C4-2B (cell line): ENCODE measurements around the gene MMS22L.

ENCODE experiments used
- CTCF ChIP-seq: fragments of 450-650 bp; conservative IDR thresholded peaks from 2 replicates; pipeline ENCODE4 v1.5.1; 2017; ENCODE audit warnings: mild to moderate bottlenecking
- ZFX ChIP-seq: fragments of 450-650 bp; IDR thresholded peaks from 2 replicates; pipeline ENCODE4 v1.6.1; 2017

- no peak for TF ChIP-seq CTCF
- TF ChIP-seq ZFX: no peak
These were observed 188.6 kb downstream of the MMS22L start for GRCh38 chr6:97094376-97094775.
